RWPE2 (cell line): ENCODE data around the gene ANAPC2.

Experiments
- ATAC-seq: fragments of 200-7000 bp; cut with Tn5 transposase; 3 replicates; pipeline ENCODE4 v1.9.1; 2021; ENCODE audit warnings: low read depth
- DNase-seq: peaks from one replicate; pipeline ENCODE4 v3.0.0-alpha.2; 2020; ENCODE audit warnings: low spot score
- H3K27ac ChIP-seq: fragments of 450-650 bp; 2 replicates; pipeline ENCODE4 v1.5.1; 2017; ENCODE audit warnings: mild to moderate bottlenecking; ENCODE audit not compliant: poor library complexity, severe bottlenecking
- H3K27me3 ChIP-seq: fragments of 250-450 bp; sonication (Bioruptor Pico); 2 replicates; pipeline ENCODE4 v1.5.1; 2021; ENCODE audit warnings: mild to moderate bottlenecking, moderate library complexity; ENCODE audit not compliant: insufficient read depth, poor library complexity, severe bottlenecking
- H3K36me3 ChIP-seq: fragments of 250-450 bp; sonication (Bioruptor Pico); 2 replicates; pipeline ENCODE4 v1.5.1; 2020; ENCODE audit warnings: low read depth, mild to moderate bottlenecking, moderate library complexity
- H3K4me1 ChIP-seq: fragments of 250-450 bp; sonication (Bioruptor Pico); 2 replicates; pipeline ENCODE4 v1.5.1; 2021; ENCODE audit warnings: mild to moderate bottlenecking, moderate library complexity; ENCODE audit not compliant: insufficient read depth, poor library complexity, severe bottlenecking
- H3K4me3 ChIP-seq: fragments of 250-450 bp; sonication (Bioruptor Pico); 2 replicates; pipeline ENCODE4 v1.5.1; 2021; ENCODE audit warnings: mild to moderate bottlenecking, moderate library complexity; ENCODE audit not compliant: severe bottlenecking
- H3K9me3 ChIP-seq: fragments of 250-450 bp; sonication (Bioruptor Pico); 2 replicates; pipeline ENCODE4 v1.5.1; 2021; ENCODE audit warnings: mild to moderate bottlenecking, moderate library complexity; ENCODE audit not compliant: severe bottlenecking
- TF ChIP-seq, protein P1 (sequence below): fragments of 450-650 bp; IDR thresholded peaks from one replicate; pipeline ENCODE4 v1.5.1; 2017; ENCODE audit warnings: mild to moderate bottlenecking, moderate library complexity; ENCODE audit not compliant: poor library complexity, severe bottlenecking

Gene ANAPC2

DNA sequence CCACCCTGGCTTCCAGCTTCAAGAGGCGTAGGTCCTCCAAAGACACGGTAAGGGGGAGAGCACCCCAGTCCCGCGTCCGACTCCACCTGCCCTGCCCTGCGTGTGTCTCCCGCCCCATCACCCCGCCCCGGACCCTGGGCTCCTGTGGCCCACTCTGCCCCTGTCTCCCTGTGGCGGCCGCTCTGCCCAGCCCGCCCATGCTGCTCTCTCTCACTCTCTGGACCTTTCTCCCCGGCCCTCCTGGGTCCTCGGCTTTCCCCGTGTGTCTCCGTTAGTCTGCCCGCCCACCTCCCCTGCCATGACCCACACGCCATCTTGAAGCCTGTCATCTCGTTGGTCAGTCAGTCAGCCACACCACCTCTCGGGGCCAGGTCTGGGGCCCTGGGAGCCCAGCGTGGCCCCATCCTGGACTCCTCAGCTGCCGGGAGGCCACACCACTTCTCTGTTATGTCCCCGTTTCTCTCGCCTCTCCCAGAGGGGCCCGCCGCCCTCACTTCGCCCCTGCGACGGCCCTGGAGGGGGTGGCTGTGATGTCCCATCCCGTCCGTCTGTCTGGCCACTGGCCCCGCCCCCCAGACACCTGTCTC lies 23.0 kb downstream of the ANAPC2 start:
- TF ChIP-seq, protein P1, sequence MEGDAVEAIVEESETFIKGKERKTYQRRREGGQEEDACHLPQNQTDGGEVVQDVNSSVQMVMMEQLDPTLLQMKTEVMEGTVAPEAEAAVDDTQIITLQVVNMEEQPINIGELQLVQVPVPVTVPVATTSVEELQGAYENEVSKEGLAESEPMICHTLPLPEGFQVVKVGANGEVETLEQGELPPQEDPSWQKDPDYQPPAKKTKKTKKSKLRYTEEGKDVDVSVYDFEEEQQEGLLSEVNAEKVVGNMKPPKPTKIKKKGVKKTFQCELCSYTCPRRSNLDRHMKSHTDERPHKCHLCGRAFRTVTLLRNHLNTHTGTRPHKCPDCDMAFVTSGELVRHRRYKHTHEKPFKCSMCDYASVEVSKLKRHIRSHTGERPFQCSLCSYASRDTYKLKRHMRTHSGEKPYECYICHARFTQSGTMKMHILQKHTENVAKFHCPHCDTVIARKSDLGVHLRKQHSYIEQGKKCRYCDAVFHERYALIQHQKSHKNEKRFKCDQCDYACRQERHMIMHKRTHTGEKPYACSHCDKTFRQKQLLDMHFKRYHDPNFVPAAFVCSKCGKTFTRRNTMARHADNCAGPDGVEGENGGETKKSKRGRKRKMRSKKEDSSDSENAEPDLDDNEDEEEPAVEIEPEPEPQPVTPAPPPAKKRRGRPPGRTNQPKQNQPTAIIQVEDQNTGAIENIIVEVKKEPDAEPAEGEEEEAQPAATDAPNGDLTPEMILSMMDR: no peak
- H3K4me3 ChIP-seq: no peak overlapping the region
- H3K9me3 ChIP-seq: no peaks in the 10 kb centered on the region
- H3K36me3 ChIP-seq: no peaks in the 10 kb centered on the region
- H3K27ac ChIP-seq: no peak overlapping the region
- ATAC-seq (no peak), DNase-seq (no peak)
- peaks cover 76% of the 10 kb centered on the region for H3K27me3 ChIP-seq
- H3K4me1 ChIP-seq: no peaks in the 10 kb centered on the region

DNA sequence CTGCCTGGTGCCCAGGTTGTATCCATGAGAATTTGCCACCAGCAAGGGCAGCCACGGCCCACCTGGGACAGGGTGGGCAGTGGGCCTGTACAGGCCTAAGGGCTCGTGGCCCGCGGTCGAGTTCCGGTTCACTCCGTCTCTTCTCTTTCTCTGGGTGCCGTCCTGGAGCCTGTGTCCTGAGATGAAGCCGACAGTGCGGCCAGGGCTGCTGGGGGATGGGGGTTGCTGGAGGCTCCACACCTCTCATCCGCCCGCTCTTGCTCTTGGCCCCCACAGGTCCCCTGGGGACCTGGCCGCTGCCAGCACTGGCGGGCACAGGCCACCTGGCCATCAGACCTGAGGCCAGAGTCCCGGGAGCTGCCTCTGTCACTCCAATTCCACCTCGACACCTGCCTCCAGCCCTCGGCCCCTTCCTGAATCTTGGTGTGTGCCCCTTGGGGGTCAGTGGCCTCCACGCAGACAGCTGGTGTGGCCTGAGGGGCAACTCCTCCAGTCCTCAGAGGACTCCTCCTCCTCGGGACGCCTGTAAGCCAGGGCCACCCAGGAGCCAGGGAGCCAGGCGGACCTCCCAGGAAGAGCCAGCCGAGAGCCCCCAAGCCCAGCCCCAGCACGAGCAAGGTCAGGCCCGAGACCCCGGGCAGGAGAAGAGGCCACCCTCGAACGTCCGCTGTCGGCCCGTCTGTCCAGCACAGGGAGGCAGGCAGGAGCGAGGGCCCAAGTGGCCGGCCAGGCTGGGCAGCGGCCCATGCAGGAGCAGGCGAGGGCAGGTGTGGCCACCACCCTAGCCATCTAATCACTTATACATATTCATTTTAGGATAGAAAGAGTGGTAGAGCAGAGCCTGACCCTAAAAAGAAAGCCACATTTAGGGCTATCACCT lies 23.8 kb downstream of the ANAPC2 start:
- H3K9me3 ChIP-seq: no peaks in the 10 kb centered on the region
- no peak overlapping the region for H3K4me3 ChIP-seq
- DNase-seq (no peak), ATAC-seq (no peak)
- TF ChIP-seq, protein P1: no peak
- H3K27me3 ChIP-seq: peaks cover 74% of the 10 kb centered on the region
- no peaks in the 10 kb centered on the region for H3K36me3 ChIP-seq
- H3K4me1 ChIP-seq: no peaks in the 10 kb centered on the region
- H3K27ac ChIP-seq: no peak overlapping the region

DNA sequence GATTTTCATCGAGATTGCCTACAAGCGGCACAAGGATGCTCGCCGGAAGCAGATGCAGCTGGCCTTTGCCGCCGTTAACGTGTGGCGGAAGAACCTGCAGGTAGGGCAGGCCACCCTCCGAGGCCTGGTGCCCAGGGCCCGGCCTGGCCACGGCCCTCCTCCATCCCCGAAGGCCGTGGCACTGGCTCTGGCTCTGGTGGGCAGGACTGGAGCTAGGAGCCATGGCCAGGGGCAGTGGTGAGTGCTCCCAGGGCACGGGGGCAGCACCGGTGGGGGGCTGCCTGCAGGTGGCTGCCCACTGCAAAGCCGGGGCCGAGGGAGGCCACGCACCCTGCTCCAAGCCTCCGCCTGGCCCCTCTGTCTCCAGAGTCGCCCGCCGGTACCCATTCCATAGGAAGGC lies 24.6 kb downstream of the ANAPC2 start:
- no peaks in the 10 kb centered on the region for H3K36me3 ChIP-seq
- no peak overlapping the region for H3K27ac ChIP-seq
- TF ChIP-seq, protein P1: no peak
- no peak overlapping the region for H3K4me3 ChIP-seq
- H3K27me3 ChIP-seq: peaks cover 75% of the 10 kb centered on the region
- no peaks in the 10 kb centered on the region for H3K4me1 ChIP-seq
- DNase-seq: no peak
- no peaks in the 10 kb centered on the region for H3K9me3 ChIP-seq
- no peak for ATAC-seq

DNA sequence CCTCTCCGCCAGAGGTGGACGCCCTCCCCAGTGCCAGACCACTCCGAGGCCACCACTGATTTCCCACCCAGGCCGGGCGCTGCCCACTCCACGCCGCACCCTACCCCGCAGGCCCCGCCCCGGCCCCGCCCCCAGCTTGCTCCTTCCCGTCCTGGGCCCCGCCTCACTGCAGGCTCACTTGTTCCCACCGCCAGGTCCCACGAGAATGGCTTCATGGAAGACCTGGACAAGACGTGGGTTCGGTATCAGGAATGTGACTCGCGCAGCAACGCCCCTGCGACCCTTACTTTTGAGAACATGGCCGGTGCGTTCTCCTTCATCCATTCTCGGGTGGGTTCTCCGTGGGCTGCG lies 25.0 kb downstream of the ANAPC2 start:
- TF ChIP-seq, protein P1: no peak
- Histone ChIP-seq H3K9me3 (no peaks in the 10 kb centered on the region), H3K27me3 (peaks cover 70% of the 10 kb centered on the region), H3K27ac (no peak overlapping the region), H3K4me1 (no peaks in the 10 kb centered on the region), H3K4me3 (peak overlapping the region; percentile 11), H3K36me3 (no peaks in the 10 kb centered on the region)
- DNase-seq (no peak), ATAC-seq (peak; percentile 7; the same call in 2 of the 3 replicates)
